IPS DF 6.9 (cell line): ENCODE results near the gene TMEM132C.
"Not testable (repeated sequence)": the region's sequence is repeated elsewhere in the genome, so short reads cannot be mapped to it uniquely, and the experiment has no call there.

ENCODE experiments used
- DNase-seq: peaks from one replicate; pipeline ENCODE4 v3.0.0-alpha.2; 2013; ENCODE audit warnings: low read depth, low spot score
- H3K27ac ChIP-seq: one replicate; pipeline ENCODE4 v1.5.1; 2013; ENCODE audit warnings: low read length, control low read depth
- H3K27me3 ChIP-seq: 2 replicates; pipeline ENCODE4 v1.6.1; 2013; ENCODE audit warnings: mild to moderate bottlenecking, low read length; ENCODE audit not compliant: control insufficient read depth, insufficient read depth
- H3K36me3 ChIP-seq: 2 replicates; pipeline ENCODE4 v1.6.1; 2013; ENCODE audit warnings: low read length; ENCODE audit not compliant: control insufficient read depth, insufficient read depth
- H3K4me1 ChIP-seq: 2 replicates; pipeline ENCODE4 v1.6.1; 2013; ENCODE audit warnings: low read length; ENCODE audit not compliant: control insufficient read depth, insufficient read depth
- H3K4me3 ChIP-seq: 2 replicates; pipeline ENCODE4 v1.5.1; 2013; ENCODE audit warnings: mild to moderate bottlenecking, low read length
- H3K9me3 ChIP-seq: 2 replicates; pipeline ENCODE4 v1.6.1; 2013; ENCODE audit warnings: low read length, inconsistent platforms; ENCODE audit not compliant: control insufficient read depth, insufficient read depth
- WGBS: extraction: QIAGEN DNeasy Blood & Tissue Kit; methylation state at CpG from one replicate; pipeline ENCODE4 v1.1.7; 2013; ENCODE audit warnings: mixed read lengths, missing lambda C conversion rate; ENCODE audit not compliant: insufficient read length, insufficient coverage; 5-methylcytosine and 5-hydroxymethylcytosine counted together

The TMEM132C gene

GRCh38 chr12:128267131-128267622 lies at the start of gene TMEM132C:
Gene TMEM132C, plus strand, starts transcription at chr12:128267170. Its CDS starts 233 bp downstream, at chr12:128267403.
- no peak within 1 kb of the TSS for H3K27ac ChIP-seq
- H3K4me3 ChIP-seq, result no peak within 1 kb of the TSS
- no peaks in the 10 kb centered on the region for H3K4me1 ChIP-seq
- H3K36me3 ChIP-seq, result no peaks in the 10 kb centered on the region
- peaks cover 16% of the 10 kb centered on the region for H3K9me3 ChIP-seq
- no CpG with 5 or more reads among the region's 73 CpGs for WGBS
- no peaks in the 10 kb centered on the region for H3K27me3 ChIP-seq
- no peak for DNase-seq

- no CpG with 5 or more reads among the region's 7 CpGs for WGBS
- H3K4me1 ChIP-seq, result no peaks in the 10 kb centered on the region
- peaks cover 16% of the 10 kb centered on the region for H3K9me3 ChIP-seq
- H3K4me3 ChIP-seq, result no peak overlapping the region
- H3K27me3 ChIP-seq, result no peaks in the 10 kb centered on the region
- no peak for DNase-seq
- no peak overlapping the region for H3K27ac ChIP-seq
- H3K36me3 ChIP-seq, result no peaks in the 10 kb centered on the region
Observed at GRCh38 chr12:128224226-128224625, 42.7 kb upstream of the TMEM132C start.

- no peaks in the 10 kb centered on the region for H3K36me3 ChIP-seq
- H3K27ac ChIP-seq, result no peak overlapping the region
- no peak for DNase-seq
- H3K27me3 ChIP-seq, result no peaks in the 10 kb centered on the region
- peaks cover 30% of the 10 kb centered on the region for H3K9me3 ChIP-seq
- no CpG with 5 or more reads among the region's 6 CpGs for WGBS
- H3K4me1 ChIP-seq, result no peaks in the 10 kb centered on the region
- no peak overlapping the region for H3K4me3 ChIP-seq
Observed at GRCh38 chr12:128228581-128228980, 38.4 kb upstream of the TMEM132C start.

GRCh38 chr12:128235635-128236417 lies 31.1 kb upstream of the TMEM132C start:
- Histone ChIP-seq H3K4me3 (no peak overlapping the region), H3K9me3 (peaks cover 26% of the 10 kb centered on the region), H3K27ac (no peak overlapping the region), H3K36me3 (no peaks in the 10 kb centered on the region), H3K4me1 (no peaks in the 10 kb centered on the region), H3K27me3 (no peaks in the 10 kb centered on the region)
- no peak for DNase-seq
- WGBS, result no CpG with 5 or more reads among the region's 6 CpGs

GRCh38 chr12:128236525-128236924 lies 30.4 kb upstream of the TMEM132C start:
- H3K36me3 ChIP-seq, result no peaks in the 10 kb centered on the region
- no CpG with 5 or more reads among the region's 1 CpG for WGBS
- no peaks in the 10 kb centered on the region for H3K4me1 ChIP-seq
- DNase-seq, result no peak
- H3K4me3 ChIP-seq, result no peak overlapping the region
- no peak overlapping the region for H3K27ac ChIP-seq
- H3K9me3 ChIP-seq, result peaks cover 22% of the 10 kb centered on the region
- H3K27me3 ChIP-seq, result no peaks in the 10 kb centered on the region

DNA sequence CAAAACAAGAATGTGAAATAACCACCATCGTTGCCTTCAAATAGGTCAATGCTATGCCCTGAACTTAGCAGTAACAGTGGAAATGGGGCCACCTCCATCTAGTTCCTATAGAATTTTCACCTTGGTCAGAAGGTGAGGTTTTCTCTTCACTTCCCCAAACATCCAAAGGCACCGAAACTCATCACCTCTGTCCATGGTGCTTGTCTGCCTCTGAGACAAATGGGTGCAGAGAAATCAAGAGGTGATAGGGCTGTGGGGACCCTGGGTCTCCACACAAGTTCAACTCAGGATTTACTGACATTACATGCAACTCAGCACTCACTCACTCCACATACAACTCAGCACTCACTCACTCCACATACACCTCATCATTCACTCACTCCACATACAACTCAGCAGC lies 26.2 kb upstream of the TMEM132C start:
- H3K27me3 ChIP-seq, result no peaks in the 10 kb centered on the region
- no peak for DNase-seq
- no peaks in the 10 kb centered on the region for H3K36me3 ChIP-seq
- H3K4me3 ChIP-seq, result no peak overlapping the region
- no peak overlapping the region for H3K27ac ChIP-seq
- H3K9me3 ChIP-seq, result peaks cover 20% of the 10 kb centered on the region
- H3K4me1 ChIP-seq, result no peaks in the 10 kb centered on the region
- WGBS, result no CpG with 5 or more reads among the region's 2 CpGs

GRCh38 chr12:128245121-128245520 lies 21.8 kb upstream of the TMEM132C start:
- WGBS, result no CpG with 5 or more reads among the region's 2 CpGs
- peaks cover 15% of the 10 kb centered on the region for H3K9me3 ChIP-seq

DNA sequence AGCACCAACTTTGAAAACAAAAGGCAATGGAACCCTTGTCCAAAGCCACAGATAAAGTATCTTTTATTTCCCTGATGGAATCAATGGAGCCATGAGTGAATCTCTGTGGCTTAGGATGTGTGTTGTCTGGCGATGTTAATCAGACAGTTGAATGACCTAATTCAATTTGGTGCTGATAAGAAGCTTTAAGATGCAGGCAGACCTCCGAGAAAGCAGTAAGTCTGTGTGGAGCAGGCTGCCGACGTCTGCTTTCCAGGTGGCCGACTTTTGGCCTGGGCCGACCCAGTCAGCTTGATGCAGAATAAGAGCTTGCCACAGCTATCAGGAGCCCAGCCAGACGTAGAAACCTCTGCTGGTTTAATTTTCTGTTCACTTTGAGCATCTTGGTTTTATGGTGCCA lies 21.1 kb upstream of the TMEM132C start:
- H3K4me1 ChIP-seq, result no peaks in the 10 kb centered on the region; the same call in 1 of the 2 replicates
- no peaks in the 10 kb centered on the region for H3K36me3 ChIP-seq
- no peak overlapping the region for H3K27ac ChIP-seq
- no peak overlapping the region for H3K4me3 ChIP-seq
- no CpG with 5 or more reads among the region's 7 CpGs for WGBS
- H3K27me3 ChIP-seq, result no peaks in the 10 kb centered on the region
- no peak for DNase-seq
- H3K9me3 ChIP-seq, result peaks cover 17% of the 10 kb centered on the region

More at GRCh38 chr12:128245121-128245520, 21.8 kb upstream of the TMEM132C start:
- Histone ChIP-seq H3K4me3 (no peak overlapping the region), H3K27ac (no peak overlapping the region), H3K4me1 (no peaks in the 10 kb centered on the region; the same call in 1 of the 2 replicates), H3K27me3 (no peaks in the 10 kb centered on the region), H3K36me3 (no peaks in the 10 kb centered on the region)
- DNase-seq, result no peak

DNA sequence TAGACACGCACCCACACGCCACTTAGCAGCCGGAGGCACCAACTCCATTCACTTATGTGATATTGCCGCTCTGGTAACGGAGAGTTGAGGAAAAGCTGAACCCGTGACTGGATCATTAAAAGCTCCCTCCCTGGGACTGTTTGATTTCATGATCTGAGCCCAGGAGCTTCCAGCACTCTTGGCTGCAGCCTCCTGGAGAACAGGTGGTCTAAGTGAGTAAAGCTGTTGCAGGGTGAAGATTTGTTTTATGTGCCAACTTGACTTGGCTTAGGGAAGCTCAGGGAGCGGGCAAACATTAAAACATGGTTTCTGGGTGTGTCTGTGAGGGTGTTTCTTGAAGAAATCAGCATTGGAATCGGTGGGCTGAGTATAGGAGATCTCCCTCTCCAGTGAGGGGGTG lies 16.9 kb upstream of the TMEM132C start:
- no CpG with 5 or more reads among the region's 8 CpGs for WGBS
- Histone ChIP-seq H3K4me1 (no peaks in the 10 kb centered on the region; the same call in 1 of the 2 replicates), H3K27ac (no peak overlapping the region), H3K27me3 (no peaks in the 10 kb centered on the region), H3K4me3 (no peak overlapping the region), H3K36me3 (no peaks in the 10 kb centered on the region), H3K9me3 (peaks cover 8% of the 10 kb centered on the region)
- DNase-seq, result no peak

DNA sequence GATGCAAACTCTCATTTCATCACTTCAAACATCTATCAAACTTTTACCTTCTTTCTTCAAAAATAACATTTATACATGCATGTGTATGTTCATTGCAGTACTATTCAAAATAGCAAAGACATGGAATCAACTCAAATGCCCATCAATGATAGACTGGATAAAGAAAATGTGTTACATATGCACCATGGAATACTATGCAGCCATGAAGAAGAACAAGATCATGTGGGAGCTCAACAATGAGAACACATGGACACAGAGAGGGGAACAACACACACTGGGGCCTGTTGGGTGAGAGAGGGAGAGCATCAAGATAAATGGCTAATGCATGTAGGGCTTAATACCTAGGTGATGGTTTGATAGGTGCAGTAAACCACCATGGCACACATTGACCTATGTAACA lies 13.1 kb upstream of the TMEM132C start:
- not testable (repeated sequence) for H3K27me3 ChIP-seq, H3K4me3 ChIP-seq, H3K4me1 ChIP-seq, DNase-seq, H3K36me3 ChIP-seq, H3K27ac ChIP-seq
- H3K9me3 ChIP-seq, result peaks cover 12% of the 10 kb centered on the region
